ENCODE data around the gene SFXN5.

SFXN5 gene

DNA sequence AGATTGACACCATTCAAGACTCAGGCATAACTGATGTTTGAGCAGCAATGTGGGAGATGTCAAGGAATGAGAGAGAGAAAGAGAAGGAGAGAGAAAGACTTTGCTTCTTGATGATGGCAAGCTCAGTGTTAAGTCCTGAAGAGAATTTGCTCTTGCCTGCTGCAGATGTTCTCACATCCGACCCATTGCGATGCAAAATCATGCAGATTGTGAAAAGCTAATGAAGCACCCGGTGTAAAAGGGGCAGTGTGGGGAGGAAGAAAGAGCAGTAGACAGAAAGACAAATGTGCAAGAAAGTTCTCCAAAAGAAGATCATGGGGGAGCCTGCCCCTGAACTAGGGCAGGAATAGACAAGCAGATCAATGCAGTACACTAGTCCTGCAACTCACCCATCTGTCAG lies 96.5 kb downstream of the SFXN5 start:
- no peak for DNase-seq (ENCODE audit: low read depth)

DNA sequence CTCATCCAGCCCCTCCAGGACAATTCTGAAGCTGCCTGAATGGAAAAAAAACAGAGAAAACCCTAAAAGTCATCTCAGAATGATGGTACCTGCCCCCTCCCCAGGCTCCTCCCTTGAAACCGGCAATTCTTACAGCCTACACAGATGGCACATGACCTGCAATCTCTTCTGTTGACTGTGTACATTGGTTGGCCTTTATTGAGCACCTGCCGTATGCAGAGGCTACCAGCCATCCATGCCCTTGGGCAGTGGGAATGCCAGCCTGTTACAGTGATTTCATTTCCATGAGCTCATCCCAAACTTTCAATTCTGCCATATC lies 97.1 kb downstream of the SFXN5 start:
- DNase-seq (ENCODE audit: low read depth), result no peak

DNA sequence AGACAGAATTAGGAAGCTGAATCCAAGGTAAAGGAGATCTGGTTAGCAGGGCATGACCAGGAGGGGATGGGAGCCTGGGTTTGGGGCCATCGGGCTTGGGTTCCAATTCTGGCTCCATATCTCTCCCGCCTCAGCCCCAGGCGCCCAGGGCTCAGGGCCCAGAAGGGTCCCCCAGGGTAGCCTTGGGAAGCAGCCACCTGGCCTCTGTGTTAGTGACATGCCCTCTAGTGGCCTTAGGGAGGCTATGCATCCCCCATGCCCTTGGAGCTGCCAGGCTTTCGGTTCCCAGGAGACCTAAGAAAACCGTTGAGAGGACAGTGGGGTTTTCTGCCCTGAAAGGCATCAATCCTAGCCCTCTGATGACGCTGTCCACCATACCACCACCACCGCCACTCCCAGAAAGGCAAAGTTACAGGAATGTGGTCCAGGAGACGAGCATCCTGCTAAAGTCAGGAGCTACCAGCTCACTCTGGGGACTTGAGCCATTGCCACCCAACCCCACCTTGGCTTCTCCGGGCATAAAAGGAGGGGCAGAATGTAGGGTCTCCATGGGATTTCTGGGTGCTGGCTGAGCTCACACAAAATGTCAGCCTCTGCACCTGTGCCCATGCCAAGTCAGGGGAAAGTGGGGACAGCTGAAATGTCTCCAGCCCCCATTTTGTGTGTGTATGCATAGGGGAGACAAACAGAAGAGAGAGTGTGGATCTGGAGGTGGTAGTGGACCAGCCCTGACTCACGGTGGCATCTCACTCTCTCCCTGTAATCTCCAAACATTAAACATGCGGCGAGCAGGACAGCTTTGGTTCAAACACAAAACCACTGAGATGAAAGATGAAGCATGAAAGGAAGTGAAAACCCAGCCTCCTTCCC lies 97.7 kb downstream of the SFXN5 start:
- no peak for DNase-seq (ENCODE audit: low read depth)

- no peak for DNase-seq (ENCODE audit: low read depth)
These were observed 98.4 kb downstream of the SFXN5 start for GRCh38 chr2:72973137-72973535.

GRCh38 chr2:72972352-72973136 lies 99.0 kb downstream of the SFXN5 start:
- DNase-seq (ENCODE audit: low read depth), result no peak

DNA sequence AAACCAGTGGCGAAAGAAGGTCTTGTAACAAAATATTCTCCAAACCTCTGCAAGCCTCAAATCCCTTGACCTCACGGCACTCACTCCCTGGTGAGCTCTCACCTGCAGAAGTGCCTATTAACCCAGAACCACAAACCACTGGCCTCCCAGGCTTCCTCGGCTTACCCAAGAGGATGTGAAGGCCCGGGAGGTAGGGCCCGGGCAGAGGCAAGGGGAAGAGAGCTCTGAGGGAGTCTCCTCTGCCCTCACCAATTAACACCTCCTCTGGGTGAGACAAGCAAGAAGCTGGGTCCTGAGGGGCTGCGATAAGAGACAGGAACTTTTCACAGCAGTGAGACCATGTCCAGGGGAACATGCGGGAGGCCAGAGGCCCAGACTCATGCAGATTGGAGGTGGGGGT lies 100.5 kb downstream of the SFXN5 start:
- no peak for DNase-seq (ENCODE audit: low read depth)

DNA sequence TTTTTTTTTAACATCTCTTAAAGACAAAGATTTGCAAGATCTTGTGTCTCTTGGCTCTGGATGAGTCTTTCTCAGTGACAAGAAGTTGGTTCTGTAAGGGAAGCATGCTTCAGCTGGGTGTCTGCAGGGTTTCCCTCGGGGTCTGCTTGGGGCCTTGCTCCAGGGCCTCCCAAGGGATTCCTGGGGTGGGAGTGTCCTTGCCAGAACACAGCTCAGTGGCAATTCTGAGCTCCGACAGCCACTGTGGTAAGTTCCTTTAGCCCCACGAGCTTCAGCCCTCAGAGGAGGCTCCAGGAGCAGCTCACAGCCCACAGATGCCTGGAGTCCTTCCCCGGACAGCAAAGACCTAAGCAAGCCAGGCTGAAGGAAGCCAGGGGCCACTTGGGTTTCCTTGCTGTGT lies 101.8 kb downstream of the SFXN5 start:
- no peak for DNase-seq (ENCODE audit: low read depth)

- DNase-seq (ENCODE audit: low read depth), result no peak
These were observed 103.2 kb downstream of the SFXN5 start for GRCh38 chr2:72968286-72968685.

DNA sequence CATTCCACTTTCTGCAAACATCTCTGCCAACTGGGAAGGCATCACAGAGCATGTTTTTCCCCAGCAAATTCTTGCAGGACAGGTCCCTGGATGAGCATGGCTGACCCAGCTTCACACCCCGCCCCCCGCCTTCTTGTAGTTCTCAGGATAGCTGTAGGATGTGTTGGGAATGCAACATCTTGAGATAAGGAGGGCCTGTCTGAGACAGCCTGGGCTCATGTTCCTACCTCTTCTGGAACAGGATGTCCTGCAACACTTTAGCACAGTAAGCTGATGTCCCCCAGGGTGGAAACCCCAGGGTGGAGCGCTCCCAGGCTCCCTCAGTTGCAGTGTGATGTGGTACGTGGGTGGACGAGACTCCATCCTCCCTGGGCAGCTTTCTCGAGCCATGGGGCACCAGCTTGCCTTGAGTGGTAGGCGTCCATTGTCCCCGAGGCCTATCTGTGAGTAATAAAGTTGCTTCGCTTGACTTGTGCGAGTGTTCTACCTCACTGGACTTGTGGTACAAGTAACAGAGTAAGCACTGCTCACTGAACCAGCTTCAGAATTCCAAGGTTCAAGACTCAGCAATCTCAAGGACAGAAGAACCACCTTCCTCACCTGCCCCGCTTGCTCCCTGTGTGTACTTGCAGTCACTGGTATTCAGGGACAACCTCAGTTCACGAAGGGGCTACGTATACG lies 105.6 kb downstream of the SFXN5 start:
- no peak for DNase-seq (ENCODE audit: low read depth)

- no peak for DNase-seq (ENCODE audit: low read depth)
These were observed 106.5 kb downstream of the SFXN5 start for GRCh38 chr2:72965016-72965415.

DNA sequence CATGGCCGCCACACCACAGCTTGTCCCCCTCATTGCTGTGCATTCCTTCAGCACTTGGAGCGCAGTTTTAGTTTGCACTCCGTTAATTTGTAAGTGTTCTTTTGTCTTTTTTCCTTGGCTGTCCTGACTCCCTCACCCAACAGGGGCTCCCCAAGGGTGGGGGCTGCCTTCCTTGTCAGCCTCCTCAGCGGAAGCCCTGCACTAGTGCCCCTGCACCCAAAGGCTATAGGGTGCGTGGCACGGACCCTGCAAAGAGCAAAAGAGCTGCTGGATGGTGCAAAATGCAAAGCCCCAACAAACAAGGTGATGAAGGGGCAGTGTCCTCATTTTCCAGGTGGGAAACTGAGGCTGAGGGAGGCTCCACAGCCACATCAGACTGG lies 107.4 kb downstream of the SFXN5 start:
- DNase-seq (ENCODE audit: low read depth), result no peak

- no peak for DNase-seq (ENCODE audit: low read depth)
These were observed 107.9 kb downstream of the SFXN5 start for GRCh38 chr2:72963423-72964145.

- DNase-seq (ENCODE audit: low read depth), result no peak
These were observed 108.6 kb downstream of the SFXN5 start for GRCh38 chr2:72962911-72963310.

DNA sequence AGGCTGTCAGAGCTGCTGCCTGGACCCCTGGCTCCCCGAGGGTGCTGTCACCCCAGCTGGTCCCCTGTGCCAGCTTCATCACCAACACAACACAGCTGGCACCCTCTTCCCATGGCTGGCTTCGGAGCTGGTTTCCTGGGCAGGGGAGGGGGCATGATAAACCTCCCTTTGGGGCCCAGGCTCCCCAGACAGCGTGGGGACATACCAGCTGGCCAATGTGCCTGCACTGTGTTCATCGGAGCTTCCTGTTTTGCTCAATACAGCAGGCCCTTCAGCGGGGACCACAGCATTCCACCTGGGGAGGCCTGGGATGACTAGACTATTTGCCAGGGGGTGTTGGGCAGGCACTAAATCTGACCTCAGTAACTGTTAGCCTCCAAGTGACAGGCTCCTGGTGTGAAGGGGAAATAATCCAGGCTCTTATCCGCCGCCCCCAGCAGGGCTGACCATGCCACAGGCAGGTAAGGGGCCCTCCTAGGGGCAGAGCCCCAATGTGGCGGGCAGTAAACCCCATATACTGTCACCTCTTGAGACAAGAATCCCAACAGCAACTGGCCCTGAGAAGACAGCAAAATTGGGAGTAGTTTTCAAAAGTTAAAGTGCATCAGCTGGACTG lies 109.6 kb downstream of the SFXN5 start:
- no peak for DNase-seq (ENCODE audit: low read depth)

GRCh38 chr2:72961036-72961720 lies 110.3 kb downstream of the SFXN5 start:
- no peak for DNase-seq (ENCODE audit: low read depth)

DNA sequence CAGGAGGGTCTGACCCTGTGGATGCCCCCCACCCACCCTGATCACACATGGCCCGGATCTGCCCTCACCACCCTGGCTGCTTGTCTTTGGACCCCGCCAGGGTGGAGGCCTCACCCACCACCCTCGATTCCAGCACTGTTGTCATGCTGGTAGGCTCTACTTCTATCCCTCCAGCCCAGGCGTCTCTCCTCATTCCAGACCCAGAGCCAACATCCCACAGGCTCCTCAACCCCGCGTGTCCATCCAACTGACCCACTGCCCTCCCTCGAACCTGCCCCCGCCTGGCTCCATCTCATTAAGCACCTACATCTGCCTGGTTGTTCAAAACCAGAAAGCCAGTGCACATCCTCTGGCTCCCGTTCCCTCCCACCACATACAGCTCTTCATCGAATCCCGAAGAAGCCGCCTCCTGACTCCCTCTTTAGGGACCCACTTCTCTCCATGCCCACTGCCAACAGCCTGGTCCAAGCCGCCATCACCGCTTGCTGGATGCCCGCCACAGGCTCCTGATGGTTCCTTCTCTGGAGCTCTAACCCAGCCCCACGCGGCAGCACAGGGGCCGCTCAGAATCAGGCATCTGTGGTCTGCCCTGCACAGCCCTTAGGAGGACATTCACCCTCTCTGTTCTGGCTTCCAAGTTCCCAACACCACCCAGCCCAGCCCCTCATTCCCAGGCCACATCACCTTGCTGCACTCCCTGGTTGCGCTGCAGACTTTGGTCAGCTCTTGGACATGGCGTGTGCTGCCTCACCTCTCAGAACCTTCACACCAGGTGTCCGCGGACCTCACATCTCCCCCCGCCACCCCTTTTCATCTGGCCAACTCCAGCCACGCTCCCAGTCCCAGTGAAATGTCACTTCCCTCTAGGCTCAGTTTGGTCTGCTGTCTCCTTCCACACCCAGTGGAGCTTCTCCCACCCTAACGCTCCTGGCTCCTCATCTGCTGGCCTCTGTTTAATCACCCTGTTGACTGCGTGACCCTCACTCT lies 111.2 kb downstream of the SFXN5 start:
- DNase-seq (ENCODE audit: low read depth), result no peak

DNA sequence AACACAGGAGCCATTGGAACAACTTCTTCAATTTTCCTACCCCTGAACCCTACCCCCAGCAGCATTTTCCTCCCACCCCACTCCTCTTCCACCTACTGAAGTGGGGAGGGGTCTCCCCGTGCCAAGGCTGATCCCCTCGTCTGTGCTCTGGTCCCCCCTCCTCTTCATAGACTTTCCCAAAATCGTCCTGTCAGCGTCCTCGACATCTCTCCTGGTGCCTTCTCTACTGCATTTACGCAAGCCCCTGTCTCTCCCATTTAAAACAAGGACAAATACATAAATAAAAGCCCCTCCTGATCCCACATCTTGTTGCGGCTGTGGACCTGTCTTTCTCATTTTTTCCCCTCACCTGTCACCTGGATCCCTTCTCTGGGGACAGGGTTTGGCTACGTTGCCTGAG lies 112.0 kb downstream of the SFXN5 start:
- DNase-seq (ENCODE audit: low read depth), result no peak

DNA sequence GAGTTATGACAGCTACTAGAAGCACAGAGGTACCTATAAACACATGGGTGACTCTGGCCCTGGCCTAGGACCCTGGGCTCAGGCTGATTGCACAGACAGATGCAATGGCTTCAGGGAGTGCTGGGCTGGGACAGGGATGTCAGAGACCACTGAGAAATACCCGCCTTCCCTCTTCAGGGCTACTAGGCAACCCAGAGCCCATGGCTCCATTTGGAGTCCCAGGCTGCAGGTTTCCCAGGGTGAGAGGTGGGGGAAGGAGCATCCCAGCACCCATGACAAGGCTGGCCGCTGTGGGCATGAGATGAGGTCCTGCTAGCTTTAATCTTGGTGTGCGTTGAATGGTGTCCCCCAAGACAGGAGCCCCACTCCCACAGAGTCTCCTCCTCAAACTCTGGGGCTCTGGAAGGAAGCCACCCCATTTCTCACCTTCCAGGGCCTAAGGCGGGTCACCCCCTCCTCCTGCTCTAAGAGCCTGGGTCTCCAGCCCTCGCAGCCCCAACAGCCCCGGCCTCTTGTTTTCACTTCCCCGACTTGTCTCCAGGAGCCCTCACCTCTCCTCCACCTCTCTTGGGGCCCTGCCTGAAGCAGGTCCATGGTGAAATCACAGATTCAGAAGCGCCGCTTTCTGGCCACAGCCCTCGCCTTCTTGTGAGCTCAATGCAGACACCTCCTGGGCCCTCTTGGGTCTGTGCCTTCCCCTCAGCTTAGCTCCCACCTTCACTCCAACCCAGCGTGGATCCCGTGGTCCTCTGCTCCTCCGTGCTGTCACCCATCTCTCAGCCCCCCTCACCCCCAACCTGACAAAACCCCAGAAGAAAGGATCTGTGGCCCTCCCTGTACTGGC lies 112.7 kb downstream of the SFXN5 start:
- no peak for DNase-seq (ENCODE audit: low read depth)

GRCh38 chr2:72956936-72957335 lies 114.6 kb downstream of the SFXN5 start:
- no peak for DNase-seq (ENCODE audit: low read depth)
